Gastrocnemius medialis (tissue), 4 donors: Measurements from ENCODE around the gene RASL12.
A peak's percentile ranks its signal among the peaks of the same experiment; 100 is the strongest.

Experiments used
- CTCF ChIP-seq, 5 experiments: fragments of 450-650 bp in 3 of 5; fragments of 200-600 bp in 2 of 5; sonication (generic) in 2 of 5; IDR thresholded peaks in 4 of 5; conservative IDR thresholded peaks in 1 of 5; 1 replicate in 4 of 5; 2 replicates in 1 of 5; pipeline ENCODE4 v1.5.1; 2016 to 2019; ENCODE audit warnings: antibody characterized with exemption in 5 of 5, mild to moderate bottlenecking in 3 of 5, moderate library complexity in 3 of 5
- POLR2A ChIP-seq, 2 donors: fragments of 450-650 bp; IDR thresholded peaks; one replicate each; pipeline ENCODE4 v1.6.1; 2017; ENCODE audit warnings: antibody characterized with exemption in 2 of 2, mild to moderate bottlenecking in 2 of 2, moderate library complexity in 2 of 2

- TF ChIP-seq CTCF (IDR thresholded peaks at IDR 0.05 in 4 of 5, conservative IDR thresholded peaks at IDR 0.05 in 1 of 5) (peak; percentile 50 to 76 (median 63)), POLR2A (IDR thresholded peaks at IDR 0.05) (no peak)
Measured at GRCh38 chr15:65101411-65101890, 33.7 kb upstream of the RASL12 start.
